T1000 (cell line): Measurements from ENCODE around the gene UGP2.
A peak's percentile ranks its signal among the peaks of the same experiment; 100 is the strongest.
"Not testable (repeated sequence)": the region's sequence is repeated elsewhere in the genome, so short reads cannot be mapped to it uniquely, and the experiment has no call there.

Source experiments
- DNase-seq: peaks from one replicate; lab custom pipeline; 2025; ENCODE audit warnings: mixed read lengths; lab: John Stamatoyannopoulos, UW

The UGP2 gene

GRCh38 chr2:63841254-63842022, at the start of gene UGP2:
UGP2 (plus strand) TSS chr2:63841896; CDS start chr2:63842186, 290 bp downstream.
- DNase-seq = peak; percentile 80

GRCh38 chr2:63792530-63792929, 49.2 kb upstream of the UGP2 start:
- DNase-seq = peak; percentile 39

GRCh38 chr2:63796366-63796765, 45.3 kb upstream of the UGP2 start:
- no peak for DNase-seq

- no peak for DNase-seq
Measured at GRCh38 chr2:63796796-63797195, 44.9 kb upstream of the UGP2 start.

- no peak for DNase-seq
Measured at GRCh38 chr2:63801455-63801854, 40.2 kb upstream of the UGP2 start.

GRCh38 chr2:63805412-63805811, 36.3 kb upstream of the UGP2 start:
- DNase-seq = no peak

GRCh38 chr2:63808036-63808435, 33.7 kb upstream of the UGP2 start:
- not testable (repeated sequence) for DNase-seq

- DNase-seq = not testable (repeated sequence)
Measured at GRCh38 chr2:63808911-63809310, 32.8 kb upstream of the UGP2 start.

- DNase-seq = no peak
Measured at GRCh38 chr2:63811063-63811462, 30.6 kb upstream of the UGP2 start.

GRCh38 chr2:63811870-63812269, 29.8 kb upstream of the UGP2 start:
- not testable (repeated sequence) for DNase-seq

- DNase-seq = no peak
Measured at GRCh38 chr2:63814114-63814513, 27.6 kb upstream of the UGP2 start.

- DNase-seq = no peak
Measured at GRCh38 chr2:63817382-63817781, 24.3 kb upstream of the UGP2 start.

- DNase-seq = no peak
Measured at GRCh38 chr2:63818271-63818670, 23.4 kb upstream of the UGP2 start.

- no peak for DNase-seq
Measured at GRCh38 chr2:63819256-63819655, 22.4 kb upstream of the UGP2 start.

- no peak for DNase-seq
Measured at GRCh38 chr2:63819765-63820717, 21.7 kb upstream of the UGP2 start.

GRCh38 chr2:63820969-63821368, 20.7 kb upstream of the UGP2 start:
- no peak for DNase-seq

- DNase-seq = no peak
Measured at GRCh38 chr2:63821396-63821795, 20.3 kb upstream of the UGP2 start.

- no peak for DNase-seq
Measured at GRCh38 chr2:63822478-63822877, 19.2 kb upstream of the UGP2 start.

GRCh38 chr2:63827749-63828148, 13.9 kb upstream of the UGP2 start:
- DNase-seq = peak; percentile 57

GRCh38 chr2:63831176-63831575, 10.5 kb upstream of the UGP2 start:
- DNase-seq = no peak

- no peak for DNase-seq
Measured at GRCh38 chr2:63834401-63834800, 7.3 kb upstream of the UGP2 start.

- no peak for DNase-seq
Measured at GRCh38 chr2:63837036-63837594, 4.6 kb upstream of the UGP2 start.
